Peyer's patch (tissue), 4 donors: ENCODE results near the gene CDSN. TPM values are rescaled to one million over a fixed set of nuclear protein-coding genes. Genes with fewer than 3 reads are reported as not detected.

Experiments
- DNase-seq, 3 donors: peaks; one replicate each; pipeline ENCODE4 v3.0.0-alpha.2; 2017 to 2019
- H3K27ac ChIP-seq, 4 donors: fragments of 200-600 bp; sonication (generic); one replicate each; pipeline ENCODE4 v1.5.1; 2016 to 2019
- H3K27me3 ChIP-seq, 2 donors: fragments of 200-600 bp; sonication (generic); one replicate each; pipeline ENCODE4 v1.5.1; 2019
- H3K36me3 ChIP-seq, 3 donors: fragments of 200-600 bp; sonication (generic); one replicate each; pipeline ENCODE4 v1.5.1; 2016 to 2019
- H3K4me1 ChIP-seq, 4 donors: fragments of 200-600 bp; sonication (generic); one replicate each; pipeline ENCODE4 v1.5.1; 2016 to 2019
- H3K4me3 ChIP-seq, 4 donors: fragments of 200-600 bp; sonication (generic); 1 replicate in 3 of 4; 2 replicates in 1 of 4; pipeline ENCODE4 v1.5.1; 2016 to 2019; ENCODE audit warnings: mild to moderate bottlenecking in 1 of 4
- H3K9me3 ChIP-seq, 4 donors: fragments of 200-600 bp; sonication (generic); one replicate each; pipeline ENCODE4 v1.5.1; 2016 to 2019; ENCODE audit warnings: mild to moderate bottlenecking in 1 of 4
- CTCF ChIP-seq, 6 experiments: fragments of 450-650 bp in 4 of 6; fragments of 200-600 bp in 2 of 6; sonication (generic) in 1 of 6; IDR thresholded peaks; one replicate each; pipeline ENCODE4 v1.5.1; 2017 to 2019; ENCODE audit warnings: antibody characterized with exemption in 6 of 6, mild to moderate bottlenecking in 3 of 6, moderate library complexity in 1 of 6
- POLR2A ChIP-seq, 2 donors: fragments of 450-650 bp; IDR thresholded peaks; one replicate each; pipeline ENCODE4 v1.5.1; 2017; ENCODE audit warnings: antibody characterized with exemption in 2 of 2, mild to moderate bottlenecking in 2 of 2, moderate library complexity in 2 of 2
- total RNA-seq, 4 donors: library from RNA; depleted of rRNA; stranded (reverse); fragments of >200 nt; gene quantifications; one replicate each; pipeline ENCODE4 v1.1.0, GENCODE V29; 2016

The CDSN gene
- total RNA-seq, 4 donors from 2014 or later = 0.54 TPM; not detected in 3

- Histone ChIP-seq H3K27ac (peak within 1 kb of the TSS; percentile 55 to 85 (median 75)), H3K27me3 (no peaks in the 10 kb centered on the region), H3K4me3 (peak within 1 kb of the TSS; percentile 61 to 75 (median 66)), H3K36me3 (peaks cover 0 to 16% (median 0%) of the 10 kb centered on the region in 3 donors), H3K4me1 (peaks cover 0 to 22% (median 11%) of the 10 kb centered on the region in 4 donors), H3K9me3 (no peaks in the 10 kb centered on the region)
- TF ChIP-seq CTCF (IDR thresholded peaks at IDR 0.05) (no peak), POLR2A (IDR thresholded peaks at IDR 0.05) (no peak)
- peak; percentile 97 to 100 (median 98) for DNase-seq
These were observed 38.1 kb upstream of the CDSN start, which contains the start of gene TCF19 for GRCh38 chr6:31158140-31158862. Gene TCF19, plus strand, starts transcription at chr6:31158589. Its CDS starts 881 bp downstream, at chr6:31159470.

- peak within 1 kb of the TSS; percentile 61 to 75 (median 66) for H3K4me3 ChIP-seq
- no peaks in the 10 kb centered on the region for H3K27me3 ChIP-seq
- H3K4me1 ChIP-seq = peaks cover 0 to 22% (median 11%) of the 10 kb centered on the region in 4 donors
- no peaks in the 10 kb centered on the region for H3K9me3 ChIP-seq
- TF ChIP-seq POLR2A (IDR thresholded peaks at IDR 0.05) = no peak
- no peak for TF ChIP-seq CTCF (IDR thresholded peaks at IDR 0.05)
- peak within 1 kb of the TSS; percentile 55 to 85 (median 75) for H3K27ac ChIP-seq
- peaks cover 0 to 13% (median 0%) of the 10 kb centered on the region in 3 donors for H3K36me3 ChIP-seq
- no peak for DNase-seq
These were observed 37.4 kb upstream of the CDSN start, which contains the start of gene CCHCR1 for GRCh38 chr6:31157513-31158139. Gene CCHCR1, minus strand, starts transcription at chr6:31157802. Its CDS starts 202 bp downstream, at chr6:31157600.

GRCh38 chr6:31156641-31157040 lies 36.4 kb upstream of the CDSN start:
- H3K4me3 ChIP-seq = no peak overlapping the region
- no peak for DNase-seq
- TF ChIP-seq POLR2A (IDR thresholded peaks at IDR 0.05) (no peak), CTCF (IDR thresholded peaks at IDR 0.05) (no peak)
- no peaks in the 10 kb centered on the region for H3K27me3 ChIP-seq
- H3K9me3 ChIP-seq = no peaks in the 10 kb centered on the region
- no peak overlapping the region for H3K27ac ChIP-seq
- H3K36me3 ChIP-seq = peaks cover 0 to 8% (median 0%) of the 10 kb centered on the region in 3 donors
- peaks cover 0 to 22% (median 11%) of the 10 kb centered on the region in 4 donors for H3K4me1 ChIP-seq

- no peaks in the 10 kb centered on the region for H3K9me3 ChIP-seq
- H3K4me1 ChIP-seq = peaks cover 0 to 19% (median 9%) of the 10 kb centered on the region in 4 donors
- no peak for DNase-seq
- H3K36me3 ChIP-seq = peaks cover 0 to 16% (median 0%) of the 10 kb centered on the region in 3 donors
- no peak overlapping the region for H3K4me3 ChIP-seq
- no peaks in the 10 kb centered on the region for H3K27me3 ChIP-seq
- H3K27ac ChIP-seq = no peak overlapping the region
- TF ChIP-seq POLR2A (IDR thresholded peaks at IDR 0.05) (no peak), CTCF (IDR thresholded peaks at IDR 0.05) (no peak)
These were observed 34.2 kb upstream of the CDSN start for GRCh38 chr6:31154436-31154835.

GRCh38 chr6:31152781-31153180 lies 32.5 kb upstream of the CDSN start:
- TF ChIP-seq POLR2A (IDR thresholded peaks at IDR 0.05) (no peak), CTCF (IDR thresholded peaks at IDR 0.05) (no peak)
- Histone ChIP-seq H3K4me1 (peaks cover 0 to 9% (median 4%) of the 10 kb centered on the region in 4 donors), H3K36me3 (peaks cover 0 to 16% (median 0%) of the 10 kb centered on the region in 3 donors)

More at GRCh38 chr6:31152781-31153180, 32.5 kb upstream of the CDSN start:
- no peaks in the 10 kb centered on the region for H3K9me3 ChIP-seq
- no peaks in the 10 kb centered on the region for H3K27me3 ChIP-seq
- H3K27ac ChIP-seq = no peak overlapping the region
- no peak for DNase-seq
- no peak overlapping the region for H3K4me3 ChIP-seq
